Neural progenitor cell (in vitro differentiated cells): ENCODE measurements around the gene KDM6A. TPM values are rescaled to one million over a fixed set of nuclear protein-coding genes. Genes with fewer than 3 reads are reported as not detected.

ENCODE experiments used
- DNase-seq: peaks from one replicate; pipeline ENCODE4 v3.0.0-alpha.2; 2016; ENCODE audit warnings: low spot score
- H2AFZ ChIP-seq: fragments of 200-600 bp; sonication (generic); replicated peaks from 2 replicates; pipeline ENCODE4 v1.6.1; 2016; ENCODE audit warnings: antibody characterized with exemption
- H3F3A ChIP-seq: fragments of 200-600 bp; sonication (generic); 2 replicates; pipeline ENCODE4 v1.6.1; 2016; ENCODE audit warnings: antibody characterized with exemption, low read depth
- H3K27ac ChIP-seq: fragments of 200-600 bp; sonication (generic); 2 replicates; pipeline ENCODE4 v1.5.1; 2016; ENCODE audit warnings: mild to moderate bottlenecking
- H3K27me3 ChIP-seq: fragments of 200-600 bp; sonication (generic); 2 replicates; pipeline ENCODE4 v1.6.1; 2016; ENCODE audit warnings: mild to moderate bottlenecking, moderate library complexity
- H3K36me3 ChIP-seq: fragments of 200-600 bp; sonication (generic); 2 replicates; pipeline ENCODE4 v1.5.1; 2016
- H3K4me1 ChIP-seq: fragments of 200-600 bp; sonication (generic); 2 replicates; pipeline ENCODE4 v1.6.1; 2016; ENCODE audit warnings: mixed run types
- H3K4me2 ChIP-seq: fragments of 200-600 bp; sonication (generic); 2 replicates; pipeline ENCODE4 v1.6.1; 2016
- H3K4me3 ChIP-seq: fragments of 200-600 bp; sonication (generic); 2 replicates; pipeline ENCODE4 v1.5.1; 2016
- H3K79me2 ChIP-seq: fragments of 200-600 bp; sonication (generic); 2 replicates; pipeline ENCODE4 v1.6.1; 2016; ENCODE audit warnings: low read depth
- H3K9ac ChIP-seq: fragments of 200-600 bp; sonication (generic); 2 replicates; pipeline ENCODE4 v1.6.1; 2016
- H3K9me3 ChIP-seq: fragments of 200-600 bp; sonication (generic); 2 replicates; pipeline ENCODE4 v1.5.1; 2016; ENCODE audit warnings: low read depth
- H4K20me1 ChIP-seq: fragments of 200-600 bp; sonication (generic); 2 replicates; pipeline ENCODE4 v1.6.1; 2016; ENCODE audit warnings: low read depth
- H3K27ac Mint-ChIP-seq: 3 replicates; pipeline ENCODE4 v1.8.0; 2021; ENCODE audit warnings: mixed read lengths
- H3K27me3 Mint-ChIP-seq: 2 replicates; pipeline ENCODE4 v1.8.0; 2022; ENCODE audit warnings: low read depth, mild to moderate bottlenecking, inconsistent platforms, moderate library complexity, mixed read lengths; ENCODE audit not compliant: insufficient read depth
- H3K36me3 Mint-ChIP-seq: 3 replicates; pipeline ENCODE4 v1.8.0; 2021; ENCODE audit warnings: mixed read lengths
- H3K4me1 Mint-ChIP-seq: 3 replicates; pipeline ENCODE4 v1.8.0; 2021; ENCODE audit warnings: mixed read lengths
- H3K4me3 Mint-ChIP-seq: 3 replicates; pipeline ENCODE4 v1.8.0; 2021; ENCODE audit warnings: mild to moderate bottlenecking, moderate library complexity, mixed read lengths
- H3K9me3 Mint-ChIP-seq: 3 replicates; pipeline ENCODE4 v1.8.0; 2020; ENCODE audit warnings: mixed read lengths
- EZH2 ChIP-seq: fragments of 200-600 bp; sonication (generic); IDR thresholded peaks from 2 replicates; pipeline ENCODE4 v1.6.1; 2017; ENCODE audit warnings: antibody characterized with exemption, mild to moderate bottlenecking, moderate library complexity
- EZH2phosphoT487 ChIP-seq: fragments of 200-600 bp; sonication (generic); IDR thresholded peaks from 2 replicates; pipeline ENCODE4 v1.6.1; 2017; ENCODE audit warnings: antibody characterized with exemption
- total RNA-seq: library from RNA; depleted of rRNA; stranded (reverse); fragments of >200 nt; gene quantifications from 2 replicates; pipeline ENCODE4 v1.2.3, GENCODE V29; 2015; ENCODE audit warnings: low replicate concordance
- TF ChIP-seq, protein P1 (sequence below): fragments of 200-600 bp; sonication (generic); IDR thresholded peaks from 2 replicates; pipeline ENCODE4 v1.5.1; 2017; ENCODE audit warnings: antibody characterized with exemption, mild to moderate bottlenecking

Gene KDM6A
- total RNA-seq, 1 donor from 2014 or later = 56.2 TPM

GRCh38 chrX:44989995-44990770 is 117.2 kb downstream of the KDM6A start:
- Histone ChIP-seq H3K27ac (no peak overlapping the region), H3K9me3 (peaks cover 3% of the 10 kb centered on the region), H4K20me1 (no peaks in the 10 kb centered on the region), H3K27me3 (no peaks in the 10 kb centered on the region), H3K9ac (no peak overlapping the region), H3F3A (no peaks in the 10 kb centered on the region), H3K79me2 (peaks cover 80% of the 10 kb centered on the region), H3K36me3 (no peaks in the 10 kb centered on the region), H2AFZ (no peak overlapping the region), H3K4me1 (no peaks in the 10 kb centered on the region), H3K4me2 (no peak overlapping the region), H3K4me3 (no peak overlapping the region)
- H3K4me1 Mint-ChIP-seq = no peaks in the 10 kb centered on the region
- no peak overlapping the region for H3K27ac Mint-ChIP-seq
- H3K27me3 Mint-ChIP-seq = peaks cover 6% of the 10 kb centered on the region
- no peak for DNase-seq
- no peak overlapping the region for H3K4me3 Mint-ChIP-seq
- H3K36me3 Mint-ChIP-seq = peaks cover 21% of the 10 kb centered on the region
- peaks cover 47% of the 10 kb centered on the region for H3K9me3 Mint-ChIP-seq
- TF ChIP-seq, protein P1, sequence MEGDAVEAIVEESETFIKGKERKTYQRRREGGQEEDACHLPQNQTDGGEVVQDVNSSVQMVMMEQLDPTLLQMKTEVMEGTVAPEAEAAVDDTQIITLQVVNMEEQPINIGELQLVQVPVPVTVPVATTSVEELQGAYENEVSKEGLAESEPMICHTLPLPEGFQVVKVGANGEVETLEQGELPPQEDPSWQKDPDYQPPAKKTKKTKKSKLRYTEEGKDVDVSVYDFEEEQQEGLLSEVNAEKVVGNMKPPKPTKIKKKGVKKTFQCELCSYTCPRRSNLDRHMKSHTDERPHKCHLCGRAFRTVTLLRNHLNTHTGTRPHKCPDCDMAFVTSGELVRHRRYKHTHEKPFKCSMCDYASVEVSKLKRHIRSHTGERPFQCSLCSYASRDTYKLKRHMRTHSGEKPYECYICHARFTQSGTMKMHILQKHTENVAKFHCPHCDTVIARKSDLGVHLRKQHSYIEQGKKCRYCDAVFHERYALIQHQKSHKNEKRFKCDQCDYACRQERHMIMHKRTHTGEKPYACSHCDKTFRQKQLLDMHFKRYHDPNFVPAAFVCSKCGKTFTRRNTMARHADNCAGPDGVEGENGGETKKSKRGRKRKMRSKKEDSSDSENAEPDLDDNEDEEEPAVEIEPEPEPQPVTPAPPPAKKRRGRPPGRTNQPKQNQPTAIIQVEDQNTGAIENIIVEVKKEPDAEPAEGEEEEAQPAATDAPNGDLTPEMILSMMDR = no peak
- TF ChIP-seq EZH2phosphoT487 = no peak
- TF ChIP-seq EZH2 = no peak

GRCh38 chrX:44992775-44993174 is 119.8 kb downstream of the KDM6A start:
- H3K4me1 Mint-ChIP-seq = no peaks in the 10 kb centered on the region
- no peak for DNase-seq
- Histone ChIP-seq H4K20me1 (peaks cover 4% of the 10 kb centered on the region), H3K79me2 (peaks cover 96% of the 10 kb centered on the region), H2AFZ (no peak overlapping the region), H3K27me3 (no peaks in the 10 kb centered on the region), H3K27ac (no peak overlapping the region), H3F3A (no peaks in the 10 kb centered on the region), H3K4me3 (no peak overlapping the region), H3K9ac (no peak overlapping the region), H3K4me2 (no peak overlapping the region), H3K4me1 (no peaks in the 10 kb centered on the region), H3K9me3 (peaks cover under 1% of the 10 kb centered on the region), H3K36me3 (no peaks in the 10 kb centered on the region)
- H3K27me3 Mint-ChIP-seq = peaks cover 6% of the 10 kb centered on the region
- TF ChIP-seq, protein P1 = no peak
- TF ChIP-seq EZH2phosphoT487 (no peak), EZH2 (no peak)
- peaks cover 39% of the 10 kb centered on the region for H3K9me3 Mint-ChIP-seq
- H3K27ac Mint-ChIP-seq = no peak overlapping the region
- no peak overlapping the region for H3K4me3 Mint-ChIP-seq
- peaks cover 18% of the 10 kb centered on the region for H3K36me3 Mint-ChIP-seq

GRCh38 chrX:44996277-44996676 is 123.3 kb downstream of the KDM6A start:
- peaks cover 17% of the 10 kb centered on the region for H3K36me3 Mint-ChIP-seq

More at GRCh38 chrX:44996277-44996676, 123.3 kb downstream of the KDM6A start:
- H3K79me2 ChIP-seq = peaks cover 92% of the 10 kb centered on the region
- peaks cover 12% of the 10 kb centered on the region for H4K20me1 ChIP-seq
- peaks cover 29% of the 10 kb centered on the region for H3K9me3 Mint-ChIP-seq
- H3K27ac Mint-ChIP-seq = no peak overlapping the region
- H3K36me3 ChIP-seq = no peaks in the 10 kb centered on the region
- H3K9me3 ChIP-seq = peaks cover 7% of the 10 kb centered on the region
- no peak for TF ChIP-seq EZH2phosphoT487
- TF ChIP-seq, protein P1 = no peak
- TF ChIP-seq EZH2 = no peak
- H3K4me1 Mint-ChIP-seq = no peaks in the 10 kb centered on the region
- DNase-seq = no peak
- H3K4me3 ChIP-seq = no peak overlapping the region
- no peaks in the 10 kb centered on the region for H3K4me1 ChIP-seq
- H3K4me2 ChIP-seq = no peak overlapping the region
- H2AFZ ChIP-seq = no peak overlapping the region
- peaks cover 2% of the 10 kb centered on the region for H3K27me3 Mint-ChIP-seq
- no peaks in the 10 kb centered on the region for H3K27me3 ChIP-seq
- no peak overlapping the region for H3K27ac ChIP-seq
- H3K4me3 Mint-ChIP-seq = no peak overlapping the region
- H3K9ac ChIP-seq = no peak overlapping the region
- H3F3A ChIP-seq = no peaks in the 10 kb centered on the region
